Measurements from ENCODE around the gene ABR.
"Not testable (repeated sequence)": the region's sequence is repeated elsewhere in the genome, so short reads cannot be mapped to it uniquely, and the experiment has no call there.

Gene ABR

DNA sequence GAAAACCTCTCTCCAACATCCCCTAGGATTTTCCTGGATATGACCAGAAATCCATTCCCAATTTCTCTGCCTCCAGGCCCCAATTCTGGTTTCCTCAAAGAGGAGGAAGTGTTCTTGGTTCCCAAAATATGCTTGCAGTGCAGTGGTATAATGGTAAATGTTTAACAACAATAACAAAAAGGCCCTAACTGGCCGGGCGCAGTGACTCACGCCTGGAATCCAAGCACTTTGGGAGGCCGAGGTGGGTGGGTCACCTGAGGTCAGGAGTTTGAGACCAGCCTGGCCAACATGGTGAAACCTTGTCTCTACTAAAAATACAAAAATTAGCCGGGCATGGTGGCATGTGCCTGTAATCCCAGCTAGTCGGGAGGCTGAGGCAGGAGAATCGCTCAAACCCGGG is 184.5 kb downstream of the ABR start:
- DNase-seq (ENCODE audit: low read depth in 1 of 2, low spot score in 1 of 2): not testable (repeated sequence)

DNA sequence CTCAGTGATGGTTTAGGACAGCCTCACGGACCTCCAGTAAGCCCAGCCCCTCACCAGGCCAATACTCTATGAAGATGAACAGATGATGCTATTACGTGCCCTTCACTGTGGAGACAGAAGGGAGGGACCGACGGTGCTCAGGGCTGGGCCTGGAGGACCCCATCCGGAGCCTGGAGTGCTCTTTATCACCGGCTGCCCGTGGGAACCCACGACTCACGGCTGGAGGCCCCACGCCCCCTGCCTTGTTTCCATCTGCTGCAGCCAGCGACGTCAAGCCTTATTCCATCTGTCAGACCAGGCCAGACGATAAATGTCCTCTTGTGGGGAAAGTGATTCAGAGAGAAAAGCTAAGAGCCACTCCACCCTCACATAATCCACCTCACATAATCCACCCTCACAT is 186.8 kb downstream of the ABR start:
- no peak for DNase-seq (ENCODE audit: low read depth in 1 of 2, low spot score in 1 of 2)

DNA sequence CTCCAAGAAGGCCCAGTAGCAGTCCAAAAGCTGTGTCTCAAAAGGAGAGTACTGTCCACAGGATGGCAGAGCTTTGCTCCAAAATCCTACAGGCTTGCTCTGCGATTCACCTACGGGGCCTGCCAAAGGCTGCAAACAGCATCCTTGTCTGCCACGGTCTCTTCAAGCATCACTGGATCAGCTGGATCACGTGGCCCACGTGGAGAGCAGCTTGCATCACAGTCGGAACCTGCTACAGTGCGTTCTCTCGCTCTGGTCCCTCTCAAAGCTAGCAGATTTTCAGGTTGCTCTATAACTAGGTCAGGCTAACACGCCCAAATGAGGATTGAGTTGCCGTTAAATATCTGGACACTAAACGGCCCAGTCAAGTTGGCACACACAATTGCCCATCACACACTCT is 191.2 kb downstream of the ABR start:
- DNase-seq (ENCODE audit: low read depth in 1 of 2, low spot score in 1 of 2): no peak

DNA sequence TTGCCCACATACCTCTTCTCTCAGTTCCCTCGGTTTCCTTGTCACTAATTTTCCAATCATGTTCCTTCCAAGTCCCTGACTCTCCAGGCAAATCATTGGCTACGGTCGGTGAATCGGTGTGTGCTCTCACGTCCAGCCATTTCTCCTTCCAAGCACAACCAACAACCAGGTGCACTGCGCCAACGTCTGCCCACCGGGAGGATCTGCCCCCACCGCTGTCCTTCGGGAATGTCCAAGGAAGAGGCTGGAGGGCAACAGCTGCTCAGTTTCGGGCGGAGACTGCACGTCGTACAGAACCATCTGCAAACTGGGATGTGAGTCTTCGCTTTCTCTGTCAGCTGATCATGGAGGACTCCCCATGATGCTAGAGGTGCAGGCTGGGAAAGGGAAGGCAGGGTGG is 191.8 kb downstream of the ABR start:
- DNase-seq (ENCODE audit: low read depth in 1 of 2, low spot score in 1 of 2): no peak

DNA sequence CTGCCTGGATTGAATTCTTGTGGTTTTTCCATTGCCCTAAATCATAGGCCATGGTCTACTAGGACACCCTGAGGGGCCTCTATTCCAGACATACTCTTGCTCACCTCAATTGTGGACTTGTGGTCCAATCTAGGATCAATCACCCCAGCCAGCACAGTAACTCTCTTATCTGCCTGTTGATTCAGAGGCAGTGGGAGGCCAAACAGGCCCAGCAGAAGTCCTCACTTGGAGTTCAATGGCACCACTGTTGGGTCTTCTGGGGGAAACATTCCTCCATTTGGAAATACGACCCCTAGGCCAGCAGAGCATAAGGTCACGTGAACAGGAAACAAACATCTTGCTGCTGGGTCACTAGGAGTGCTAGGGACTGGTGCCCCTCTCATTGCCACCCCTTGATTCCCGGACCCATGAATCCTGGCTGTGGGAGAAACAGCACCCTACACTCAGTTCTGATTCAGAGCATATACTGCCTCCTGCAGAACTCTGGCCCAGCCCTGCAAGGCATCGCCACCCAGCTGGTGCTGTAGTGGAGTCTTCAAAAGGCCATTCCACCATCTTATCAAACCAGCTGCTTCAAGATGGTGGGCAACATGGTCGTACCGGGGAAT is 193.4 kb downstream of the ABR start:
- no peak for DNase-seq (ENCODE audit: low read depth in 1 of 2, low spot score in 1 of 2)

DNA sequence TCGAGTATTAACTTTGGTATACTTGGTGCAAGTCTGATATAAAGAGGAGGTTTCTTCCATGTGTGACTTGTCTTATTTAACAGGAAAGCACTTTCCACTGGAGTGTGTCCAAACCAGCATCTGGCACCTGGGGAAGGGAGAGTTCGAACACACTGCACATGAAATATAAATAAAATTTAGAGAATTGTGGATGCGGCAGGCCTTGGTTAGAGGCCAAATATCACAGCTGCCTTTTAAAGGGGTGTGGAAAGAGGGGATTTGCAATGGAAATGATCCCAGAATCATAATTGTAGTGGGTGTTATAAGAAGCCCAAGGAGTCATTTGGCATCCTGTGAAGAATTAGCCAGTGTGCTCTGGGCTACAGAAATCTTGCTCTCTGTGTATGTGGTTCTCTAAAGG is 195.9 kb downstream of the ABR start:
- no peak for DNase-seq (ENCODE audit: low read depth in 1 of 2, low spot score in 1 of 2)

DNA sequence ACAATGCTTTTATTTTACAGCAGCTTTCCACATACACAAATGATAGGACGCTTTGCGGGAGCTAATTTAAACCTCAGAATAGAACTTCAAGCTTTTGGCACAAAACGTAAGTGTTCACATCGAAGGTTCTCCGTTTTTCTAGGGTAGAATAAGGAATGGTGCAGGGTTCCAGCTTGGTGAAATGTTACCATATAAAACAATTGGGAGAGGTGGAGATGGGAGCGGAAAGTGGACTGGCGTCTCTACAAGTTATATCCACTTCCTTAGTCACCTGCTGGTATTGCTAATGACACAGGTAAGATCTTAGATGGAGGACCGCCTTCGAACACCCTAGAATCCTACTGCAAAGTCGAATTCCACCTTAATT is 198.5 kb downstream of the ABR start:
- DNase-seq (ENCODE audit: low read depth in 1 of 2, low spot score in 1 of 2): no peak

DNA sequence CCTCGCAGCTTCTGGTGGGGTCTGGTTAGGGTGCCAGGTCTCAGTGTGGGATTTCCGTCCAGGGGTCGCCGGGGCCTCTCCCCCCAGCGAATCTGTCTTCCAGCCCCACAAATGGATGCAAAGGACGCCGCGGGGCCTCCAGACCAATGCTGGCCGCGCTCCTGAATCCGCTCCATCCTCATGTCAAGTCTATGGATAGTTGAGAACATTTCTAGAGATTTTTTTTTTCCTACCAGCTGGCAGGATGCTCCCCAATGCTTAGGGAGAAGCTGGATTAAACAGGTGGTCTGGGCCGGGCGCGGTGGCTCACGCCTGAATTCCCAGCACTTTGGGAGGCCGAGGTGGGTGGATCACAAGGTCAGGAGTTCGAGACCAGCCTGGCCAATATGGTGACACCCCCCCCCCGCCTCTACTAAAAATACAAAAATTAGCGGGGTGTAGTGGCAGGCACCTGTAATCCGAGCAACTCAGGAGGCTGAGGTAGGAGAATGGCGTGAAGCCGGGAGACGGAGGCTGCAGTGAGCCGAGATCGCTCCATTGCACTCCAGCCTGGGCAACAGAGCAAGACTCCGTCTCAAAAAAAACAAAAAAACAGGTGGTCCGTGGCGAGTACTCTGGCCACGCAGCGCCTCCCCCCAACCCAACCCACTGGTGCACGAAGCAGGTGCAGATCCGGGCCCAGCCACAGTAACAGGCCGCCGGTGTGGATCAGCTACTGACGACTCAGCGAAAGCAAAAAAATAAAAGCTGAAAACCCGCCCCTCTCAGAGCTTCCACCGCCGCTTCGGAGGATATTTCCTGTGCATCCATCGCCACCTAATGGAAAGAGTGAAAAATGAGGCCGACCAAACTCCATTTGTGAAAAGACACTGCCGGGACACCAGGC is 199.1 kb downstream of the ABR start:
- DNase-seq (ENCODE audit: low read depth in 1 of 2, low spot score in 1 of 2): peak; percentile 49 to 60

DNA sequence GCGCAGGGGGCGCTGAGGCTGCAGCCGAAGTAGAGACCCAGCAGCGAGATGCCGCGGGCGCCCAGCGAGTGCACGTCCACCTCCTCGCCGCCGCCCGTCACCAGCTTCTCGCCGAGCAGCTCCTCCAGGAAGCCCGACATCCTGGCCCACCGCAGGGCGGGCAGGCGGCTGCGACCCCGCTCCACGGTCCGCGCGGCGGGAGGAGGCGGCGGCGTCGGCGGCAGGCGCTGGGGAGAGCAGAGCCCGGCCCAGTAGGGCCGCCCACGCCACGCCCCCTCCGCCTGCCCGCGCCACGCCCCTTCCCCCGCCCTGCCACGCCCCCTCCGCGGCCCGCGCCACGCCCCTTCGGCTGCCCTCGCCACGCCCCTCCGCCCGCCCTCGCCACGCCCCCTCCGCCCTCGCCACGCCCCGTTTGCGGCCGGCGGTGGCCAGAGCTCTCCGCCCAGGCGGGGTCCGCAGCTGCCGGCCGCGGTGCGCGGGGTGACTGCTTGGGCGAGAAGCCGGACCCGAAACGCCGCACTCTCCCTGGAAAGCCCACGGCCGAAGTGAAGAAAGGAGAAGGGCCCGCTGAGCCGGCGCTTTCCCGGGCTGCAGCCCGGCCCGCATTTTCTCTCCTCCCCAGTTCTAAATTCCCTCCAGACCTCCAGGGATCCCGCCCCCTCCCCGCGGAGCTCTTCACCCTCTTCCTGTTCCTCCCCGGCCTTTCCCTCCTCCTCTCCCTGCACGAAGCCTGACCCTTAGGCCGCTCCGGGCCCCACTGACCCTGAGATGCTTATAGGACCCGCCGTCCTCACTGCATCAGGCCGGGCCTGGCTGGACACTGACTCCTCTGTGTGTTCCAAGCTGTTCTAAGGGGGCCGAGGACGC is 200.0 kb downstream of the ABR start, which contains the start of gene NXN:
NXN (minus strand) TSS at position 238 of the 867 bp plus-strand sequence.
- peak; percentile 84 to 86 for DNase-seq (ENCODE audit: low read depth in 1 of 2, low spot score in 1 of 2)

DNA sequence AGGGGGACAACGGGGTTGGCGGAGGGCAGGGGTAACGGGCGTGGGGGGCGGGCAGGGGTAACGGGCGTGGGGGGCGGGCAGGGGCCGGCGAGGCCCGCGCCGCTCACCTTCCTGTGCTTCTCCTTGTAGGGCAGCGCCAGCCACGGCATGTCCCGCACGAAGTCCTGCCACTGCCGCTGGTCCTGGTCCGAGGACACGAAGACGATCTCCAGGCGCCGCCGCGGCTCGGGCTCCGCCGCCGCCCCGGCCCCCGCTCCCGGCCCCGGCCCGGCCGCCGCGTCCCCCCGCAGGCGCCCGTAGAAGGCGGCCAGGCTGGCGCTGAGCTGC is 200.6 kb downstream of the ABR start:
- no peak for DNase-seq (ENCODE audit: low read depth in 1 of 2, low spot score in 1 of 2)

DNA sequence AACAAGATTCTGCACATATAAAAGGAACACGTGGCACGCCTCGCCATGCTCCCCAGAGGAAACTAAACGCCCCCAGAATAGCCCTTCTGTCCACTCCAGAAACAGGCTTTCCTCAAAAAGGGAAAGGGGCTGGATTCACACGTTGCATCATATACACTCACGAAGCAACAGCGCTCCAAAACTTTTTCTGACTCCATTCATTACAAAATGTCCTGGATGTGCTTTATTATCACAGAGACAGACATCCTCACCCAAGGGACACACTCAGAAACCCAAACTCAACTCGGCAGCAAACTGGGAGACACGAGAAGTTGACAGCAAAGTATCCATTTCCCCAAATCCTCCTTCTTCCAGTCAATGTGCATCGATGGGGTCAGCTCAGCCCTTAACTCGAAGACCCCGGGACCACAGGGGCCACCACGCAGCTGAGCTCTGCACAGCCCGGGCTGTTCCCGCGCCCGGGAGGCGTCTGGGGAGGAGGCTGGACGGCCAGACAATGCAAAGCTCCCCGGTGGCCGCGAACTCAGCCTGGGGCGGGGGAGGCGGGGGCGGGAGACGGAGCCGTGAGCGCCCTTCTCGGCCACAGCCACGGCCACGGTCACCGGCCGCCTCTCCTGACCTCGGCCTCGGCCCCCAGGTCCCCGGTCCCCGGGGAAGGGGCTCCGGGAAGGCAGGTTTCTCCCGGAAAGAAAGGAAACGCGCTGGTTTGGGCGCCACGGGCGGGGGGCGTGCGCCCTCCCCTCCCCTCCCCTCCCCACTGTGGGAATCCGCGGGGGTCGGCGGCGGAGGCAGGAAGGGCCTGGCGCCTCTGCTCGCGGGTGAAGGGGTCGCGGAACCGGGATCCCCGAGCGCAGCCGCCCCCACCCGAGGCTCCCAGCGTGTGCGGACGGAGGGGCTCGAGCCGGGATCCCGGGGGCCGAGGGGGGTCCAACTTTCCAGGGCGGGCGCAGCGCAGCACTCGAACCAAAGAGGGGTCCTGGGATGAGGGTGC is 201.4 kb downstream of the ABR start:
- no peak for DNase-seq (ENCODE audit: low read depth in 1 of 2, low spot score in 1 of 2)

DNA sequence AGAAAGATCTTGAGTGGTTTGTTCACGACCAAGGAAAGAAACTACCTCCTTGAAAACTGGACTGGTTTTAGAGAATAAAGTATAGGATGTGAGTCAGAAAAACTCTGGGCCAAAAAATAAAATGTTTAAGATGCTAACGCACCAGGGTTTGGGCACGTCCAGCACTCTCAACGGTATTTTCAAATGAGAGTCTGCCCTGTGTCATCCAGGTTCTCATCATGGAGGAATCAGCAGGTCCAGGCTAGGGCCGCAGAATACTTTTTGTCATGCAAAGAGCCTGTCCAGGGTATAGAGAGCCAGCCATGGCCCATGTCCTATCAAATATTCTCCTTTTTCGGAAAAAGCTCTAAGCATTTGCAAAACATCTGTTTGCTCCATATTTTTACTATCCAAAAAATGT is 202.6 kb downstream of the ABR start:
- DNase-seq (ENCODE audit: low read depth in 1 of 2, low spot score in 1 of 2): no peak

DNA sequence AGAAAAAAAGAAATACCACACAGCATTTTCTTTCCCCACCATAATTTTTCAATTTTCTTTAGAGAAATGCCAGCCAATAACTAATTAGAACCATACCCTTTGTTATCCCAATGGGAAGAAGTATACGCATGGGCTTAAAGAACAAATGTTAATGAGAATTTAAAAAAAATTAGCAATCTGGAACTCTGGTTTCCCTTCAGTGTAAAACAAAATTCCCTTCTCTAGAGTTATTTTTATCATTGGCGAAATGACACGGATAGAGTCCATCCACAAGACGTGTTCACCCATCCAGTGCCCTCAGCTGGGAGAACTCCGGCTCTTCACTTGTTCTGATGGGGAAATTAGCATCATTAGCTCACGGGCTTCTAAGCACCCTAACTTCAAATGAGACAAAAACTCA is 203.5 kb downstream of the ABR start:
- DNase-seq (ENCODE audit: low read depth in 1 of 2, low spot score in 1 of 2): no peak

DNA sequence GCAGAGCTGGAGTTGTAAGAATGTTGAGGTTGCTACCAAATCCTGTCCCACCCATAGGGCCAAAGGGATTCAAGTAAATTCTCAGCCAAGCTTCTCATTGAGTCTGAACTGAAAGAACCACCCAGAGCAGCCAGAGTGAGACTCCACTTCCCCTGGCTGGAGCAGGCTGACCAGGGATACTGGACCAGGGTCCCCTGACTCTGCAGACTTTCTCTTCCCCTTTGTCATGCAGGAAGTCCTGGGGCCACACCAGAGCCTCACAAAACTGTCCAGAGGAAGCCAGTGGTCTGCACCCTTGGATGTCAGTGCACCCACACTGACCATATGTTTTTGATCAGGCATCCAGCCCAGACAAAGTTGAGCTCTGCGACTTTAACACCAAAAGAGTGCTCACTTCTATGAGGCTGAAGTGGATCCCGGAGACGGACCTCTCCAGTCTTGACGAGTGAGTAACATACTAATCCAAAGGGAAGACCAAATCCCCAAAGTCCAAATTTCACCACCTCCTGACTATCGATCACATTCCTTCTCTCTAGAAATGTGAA is 204.3 kb downstream of the ABR start:
- no peak for DNase-seq (ENCODE audit: low read depth in 1 of 2, low spot score in 1 of 2)

DNA sequence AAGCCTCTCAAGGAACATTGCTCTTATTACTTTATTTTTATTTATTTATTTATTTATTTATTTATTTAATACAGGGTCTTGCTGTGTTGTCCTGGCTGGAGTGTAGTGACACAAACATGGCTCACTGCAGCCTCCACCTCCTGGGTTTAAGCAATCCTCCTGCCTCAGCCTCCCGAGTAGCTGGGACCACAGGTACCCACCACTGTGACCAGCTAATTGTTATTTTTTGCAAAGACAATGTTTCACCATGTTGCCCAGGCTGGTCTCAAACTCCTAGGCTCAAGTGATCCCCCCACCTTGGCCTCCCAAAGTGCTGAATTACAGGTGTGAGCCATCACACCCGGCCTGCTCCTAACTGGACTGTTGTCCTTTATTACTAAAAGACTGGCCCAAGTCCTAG is 205.0 kb downstream of the ABR start:
- DNase-seq (ENCODE audit: low read depth in 1 of 2, low spot score in 1 of 2): not testable (repeated sequence)

DNA sequence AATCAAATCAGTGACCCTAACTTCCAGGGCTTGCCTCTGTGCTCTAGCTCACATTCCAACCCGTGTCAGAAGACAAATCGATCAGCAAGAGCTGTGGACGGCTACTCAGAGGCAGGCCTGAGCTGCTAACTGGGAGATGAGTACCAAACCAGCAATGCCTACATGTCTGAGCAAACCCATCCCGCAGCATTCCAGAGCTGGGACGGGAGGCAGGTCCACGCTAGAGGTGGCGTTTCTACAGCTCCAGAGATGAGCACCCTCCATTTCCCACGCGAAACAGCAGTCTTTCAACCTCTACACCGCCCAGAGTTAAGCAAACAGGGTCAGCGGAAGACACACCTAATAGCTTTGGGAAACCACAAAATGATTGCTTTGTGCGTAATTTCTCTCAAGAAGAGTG is 206.7 kb downstream of the ABR start:
- no peak for DNase-seq (ENCODE audit: low read depth in 1 of 2, low spot score in 1 of 2)

DNA sequence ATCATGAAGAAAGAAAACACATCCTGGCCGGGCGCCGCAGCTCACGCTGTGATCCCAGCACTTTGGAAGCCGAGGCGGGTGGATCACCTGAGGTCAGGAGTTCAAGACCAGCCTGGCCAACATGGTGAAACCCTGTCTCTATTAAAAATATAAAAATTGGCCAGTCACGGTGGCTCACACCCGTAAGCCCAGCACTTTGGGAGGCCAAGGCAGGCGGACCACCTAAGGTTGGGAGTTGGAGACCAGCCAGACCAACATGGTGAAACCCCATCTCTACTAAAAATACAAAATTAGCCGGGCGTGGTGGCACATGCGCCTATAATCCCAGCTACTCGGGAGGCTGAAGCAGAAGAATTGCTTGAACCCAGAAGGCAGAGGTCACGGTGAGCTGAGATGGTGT is 207.9 kb downstream of the ABR start:
- not testable (repeated sequence) for DNase-seq (ENCODE audit: low read depth in 1 of 2, low spot score in 1 of 2)

DNA sequence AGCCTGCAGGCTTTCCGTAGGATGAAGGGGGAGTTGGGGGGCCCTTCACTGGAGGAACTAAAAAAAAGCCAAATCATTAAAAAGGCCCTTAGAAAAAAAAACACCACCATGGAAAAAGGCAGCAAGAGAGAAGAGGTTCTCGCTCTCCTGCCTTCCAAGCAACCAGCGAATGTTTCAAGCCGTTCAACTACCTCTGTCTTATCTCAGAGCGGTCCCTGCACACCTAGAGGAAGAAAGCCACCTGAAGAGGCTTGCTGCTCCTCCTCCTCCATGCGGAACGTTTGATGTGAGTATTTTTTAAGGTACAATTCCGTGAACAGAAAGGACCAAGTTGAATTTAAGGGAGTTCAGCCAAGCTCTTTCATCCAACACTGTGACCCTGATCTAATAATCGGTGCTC is 209.4 kb downstream of the ABR start:
- DNase-seq (ENCODE audit: low read depth in 1 of 2, low spot score in 1 of 2): no peak

DNA sequence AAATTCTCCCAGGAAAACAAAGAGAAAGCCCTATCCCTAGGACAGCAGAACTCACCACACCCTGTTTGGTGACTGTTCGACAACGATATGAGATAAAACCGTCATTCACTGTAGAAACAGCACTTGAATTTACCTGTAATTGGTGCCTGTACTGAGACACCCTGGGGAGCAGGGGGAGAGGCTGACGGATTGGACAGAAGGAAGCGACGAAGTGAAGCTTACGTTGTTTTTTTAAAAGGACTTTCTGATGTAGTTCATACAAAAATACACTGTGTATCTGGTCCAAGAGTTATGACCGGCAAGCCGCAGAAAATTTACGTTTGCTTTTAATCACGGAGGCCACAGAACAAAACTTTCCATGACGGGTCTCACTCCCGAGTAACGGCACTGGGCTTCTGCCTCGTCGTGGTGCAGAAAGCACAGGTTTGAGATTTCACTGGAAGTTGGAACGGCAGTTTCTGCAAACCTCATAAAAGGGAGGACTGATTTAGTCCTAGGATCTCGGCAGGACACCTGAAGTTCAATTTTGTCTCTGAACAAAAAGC is 209.9 kb downstream of the ABR start:
- DNase-seq (ENCODE audit: low read depth in 1 of 2, low spot score in 1 of 2): no peak
